A549 treated with ZK216348 at 1 μM for 4 hours (cell line): ENCODE results near the gene SIGMAR1. TPM values are rescaled to one million over a fixed set of nuclear protein-coding genes. Genes with fewer than 3 reads are reported as not detected.

Experiments
- total RNA-seq: library from RNA; stranded (reverse); fragments of 200-300 nt; extraction: Qiagen RNA extraction; gene quantifications from 5 replicates; pipeline ENCODE4 v1.2.3, GENCODE V29; 2022; ENCODE audit warnings: low read depth

SIGMAR1 gene
- total RNA-seq = 151 to 215 TPM (median 198 TPM) in 5 replicates

GRCh38 chr9:34637356-34638137 is at the start of gene SIGMAR1:
Gene SIGMAR1 (minus strand): TSS chr9:34637787. CDS start chr9:34637697, 90 bp downstream.

DNA sequence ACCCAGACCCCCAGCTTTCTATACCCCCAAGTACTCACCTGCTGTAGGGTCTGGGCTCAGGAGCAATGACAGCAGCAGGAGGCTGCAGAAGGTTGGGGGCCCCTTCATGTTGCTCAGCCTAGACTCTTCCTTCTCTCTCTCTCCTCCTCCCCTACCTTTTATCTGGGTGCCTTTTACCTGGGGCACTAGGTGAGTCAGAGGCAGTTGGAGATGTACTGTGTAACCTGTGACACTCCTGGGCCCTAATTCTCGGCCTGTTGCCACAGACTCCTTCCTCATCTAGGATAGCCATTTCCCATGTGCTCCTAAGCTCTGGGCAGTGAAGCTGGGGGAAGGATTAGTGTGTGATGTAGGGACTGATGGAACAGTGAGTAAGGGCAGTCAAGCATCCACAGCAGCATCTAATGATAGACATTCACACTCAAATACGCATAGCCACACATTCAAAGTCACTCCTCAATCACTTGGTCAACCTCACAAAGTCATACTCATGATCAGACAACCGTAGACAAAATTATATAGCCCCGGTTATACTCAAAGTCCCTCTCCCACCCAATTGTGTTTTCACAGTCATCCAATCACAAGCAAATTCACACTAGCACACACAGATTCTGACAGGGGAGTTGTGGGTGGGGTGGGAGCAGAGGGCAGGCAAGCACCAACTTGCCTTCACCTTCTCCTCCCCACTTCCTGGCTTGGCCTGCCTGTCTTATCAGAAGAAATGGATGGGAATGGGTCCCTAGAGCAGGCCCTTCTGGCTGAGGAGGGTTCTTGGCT is 25.1 kb upstream of the SIGMAR1 start, which contains the start of gene CCL27:
Gene CCL27 (minus strand): TSS at position 132 of the 777 bp plus-strand sequence. CDS start 24 bp downstream, at position 108.

DNA sequence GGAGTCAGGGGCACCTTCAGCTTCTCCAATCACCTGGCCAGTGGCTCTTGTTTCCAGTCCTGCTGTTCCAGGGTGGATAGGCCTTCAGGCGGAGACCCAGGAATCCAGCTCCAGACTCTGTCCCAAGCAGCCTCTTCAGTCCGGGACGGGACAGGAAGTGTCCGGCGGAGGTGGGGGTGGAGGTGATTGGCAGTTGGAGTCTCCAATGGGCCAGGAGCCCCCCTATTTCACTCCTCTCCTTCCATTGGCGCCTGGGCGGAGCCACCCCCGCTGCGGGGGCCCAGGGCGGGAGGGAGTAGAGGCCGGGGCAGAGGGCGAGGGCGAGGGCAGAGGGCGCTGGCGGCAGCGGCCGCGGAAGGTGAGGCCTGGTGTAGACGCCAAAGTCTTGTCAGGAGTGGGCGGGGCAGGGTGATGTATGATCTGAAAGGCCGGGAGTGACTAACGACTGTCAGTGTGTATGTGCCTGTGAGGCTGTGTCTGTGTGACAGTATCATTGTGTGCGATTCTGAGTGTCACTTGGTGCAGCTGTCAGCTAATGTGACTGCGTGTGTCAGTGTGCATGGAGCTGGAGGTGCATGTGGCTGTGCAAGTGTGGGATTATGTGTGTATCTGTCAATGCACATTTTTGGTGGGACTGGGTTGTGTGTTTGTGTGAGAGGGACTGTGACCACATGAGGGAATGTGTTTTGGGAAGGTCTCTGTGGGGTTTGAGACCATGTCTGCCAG is 14.5 kb upstream of the SIGMAR1 start, which contains the start of gene IL11RA:
Gene IL11RA (plus strand): TSS at position 310 of the 726 bp plus-strand sequence. CDS start 3,033 bp downstream, outside the sequence.

GRCh38 chr9:34646211-34647083 is 8.9 kb upstream of the SIGMAR1 start, which contains the start of gene GALT:
Gene GALT (plus strand): TSS chr9:34646675. CDS start chr9:34646705, 30 bp downstream.

GRCh38 chr9:34628656-34629490 is 8.7 kb downstream of the SIGMAR1 start, which contains the start of gene ARID3C:
Gene ARID3C (minus strand): TSS chr9:34629066. CDS start chr9:34628014, 1,052 bp downstream.

DNA sequence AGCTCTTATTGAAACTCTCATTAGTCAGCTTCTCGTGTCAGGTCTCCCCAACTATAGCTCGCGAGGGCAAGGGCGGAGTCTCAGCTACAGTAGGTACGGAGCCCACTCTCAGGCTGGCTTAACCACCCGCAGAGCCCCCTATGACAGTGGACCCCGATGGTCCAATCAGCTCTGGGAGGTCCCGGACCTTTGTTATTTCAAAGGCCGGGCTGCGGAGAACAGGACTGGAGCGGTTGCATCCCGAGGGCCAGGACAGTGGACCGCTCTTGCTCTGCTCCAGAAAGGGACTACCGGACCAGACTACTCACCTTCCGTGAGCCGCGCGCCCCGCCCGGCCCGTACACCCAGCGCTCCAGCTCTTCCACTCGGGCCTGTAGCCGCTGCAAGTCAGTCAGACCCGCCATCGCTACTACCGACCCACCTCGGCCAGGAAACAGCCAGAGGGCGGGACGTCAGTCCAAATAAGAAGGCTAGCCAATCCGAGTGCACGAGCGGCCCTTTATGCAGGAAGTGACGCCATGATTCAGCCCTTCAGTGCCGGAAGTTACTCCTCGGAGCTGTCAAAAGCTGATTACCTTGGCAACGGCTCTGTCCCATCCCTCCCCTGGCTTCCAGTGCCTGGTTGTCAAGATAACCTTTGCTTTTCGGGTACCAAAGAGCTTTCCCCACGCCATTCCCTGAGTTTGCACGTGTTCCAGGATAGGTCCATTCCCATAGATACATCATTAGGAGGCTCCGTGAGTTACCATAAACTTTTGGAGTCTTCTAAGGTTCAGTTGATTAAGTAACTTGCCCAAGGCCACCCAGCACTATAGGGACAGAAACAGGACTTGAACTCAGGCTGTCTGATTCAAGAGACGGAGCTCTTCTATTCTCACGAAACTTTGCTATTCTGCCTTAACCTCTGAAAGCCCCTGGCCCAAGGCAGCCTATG is 17.3 kb downstream of the SIGMAR1 start, which contains the start of gene DCTN3:
Gene DCTN3 (minus strand): TSS at position 435 of the 934 bp plus-strand sequence. CDS start 31 bp downstream, at position 404.

DNA sequence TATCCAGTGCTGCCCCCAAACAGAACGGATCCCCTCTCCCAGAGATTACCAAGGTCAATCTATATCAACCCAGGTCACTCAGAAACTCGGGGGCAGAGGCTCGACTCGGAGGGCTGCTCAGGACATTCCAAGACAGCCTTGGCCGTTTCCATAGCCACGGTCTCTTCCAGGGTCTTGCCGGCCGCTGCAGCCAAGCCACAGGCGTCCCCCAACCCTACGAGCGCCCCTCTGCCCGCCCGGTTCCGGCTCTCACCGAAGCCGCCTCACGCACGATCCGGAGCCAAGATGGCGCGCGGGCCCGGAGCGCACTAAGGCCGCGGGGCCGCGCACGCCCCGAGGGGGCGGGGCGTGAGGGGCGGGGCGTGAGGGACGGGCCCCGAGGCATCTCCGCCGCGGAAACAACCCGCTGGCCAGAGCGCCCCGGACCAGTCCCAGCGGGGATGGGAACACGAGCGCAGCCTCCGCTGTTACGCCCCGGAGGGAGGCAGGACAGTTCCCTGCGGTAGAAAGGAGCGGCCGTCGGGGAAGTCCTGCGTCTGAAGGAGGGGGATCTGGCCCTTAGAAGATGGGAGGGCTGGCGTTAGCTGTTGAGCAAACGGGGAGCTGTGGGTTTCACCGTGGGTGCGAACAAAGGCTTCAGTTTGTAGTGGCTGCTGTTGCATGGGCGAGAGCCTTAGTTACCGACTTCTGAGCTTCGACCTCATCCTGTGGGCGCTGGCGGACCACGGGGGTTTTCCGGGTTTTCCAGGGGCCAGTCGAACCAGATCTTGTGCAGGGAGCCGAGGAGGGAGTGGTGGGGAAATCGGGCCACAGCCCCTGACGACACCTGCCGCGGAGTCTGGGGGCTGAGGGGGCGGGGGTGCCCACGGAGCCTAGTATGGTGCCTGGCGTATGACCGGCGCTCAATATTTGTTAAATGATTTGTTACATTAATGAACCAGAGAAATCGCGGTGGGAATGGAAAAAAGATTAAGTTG is 25.5 kb downstream of the SIGMAR1 start, which contains the start of gene RPP25L:
Gene RPP25L (minus strand): TSS at position 287 of the 977 bp plus-strand sequence. CDS start 801 bp downstream, outside the sequence.

DNA sequence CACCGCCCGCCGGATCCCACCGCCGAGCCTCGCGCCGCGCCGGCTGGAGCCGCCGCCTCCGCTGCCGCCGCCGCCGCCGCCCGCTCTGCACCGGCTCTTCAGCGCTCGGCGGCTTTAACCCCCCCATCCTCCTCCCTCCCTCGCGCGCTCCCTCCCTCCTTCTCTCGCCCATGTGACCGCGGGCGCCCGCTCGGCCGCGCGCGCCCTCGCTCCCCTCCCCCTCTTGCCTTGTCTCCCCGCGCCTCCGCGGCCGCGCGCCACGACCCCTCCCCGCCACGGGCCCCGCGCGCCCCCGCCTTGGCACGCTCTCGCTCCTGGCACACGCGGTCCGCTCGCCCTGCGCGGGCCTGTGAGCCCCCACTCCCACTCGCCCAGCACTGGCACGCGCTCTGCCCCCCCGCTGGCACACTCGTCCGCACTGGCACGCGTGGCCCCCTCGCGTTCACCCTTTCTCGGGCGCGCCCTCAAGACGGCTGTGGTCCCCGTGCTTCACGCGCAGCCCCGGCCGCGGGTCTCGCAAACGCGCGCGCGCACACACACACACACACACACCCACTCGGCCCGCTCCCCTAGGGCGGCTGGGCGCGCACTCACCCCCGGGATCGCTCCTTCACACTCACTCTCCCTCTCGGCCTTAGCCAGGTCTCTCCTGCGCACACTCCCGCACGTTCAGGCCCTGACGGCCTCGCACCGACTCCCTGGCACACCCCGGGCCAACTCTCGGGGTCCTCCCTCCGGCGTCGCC is 47.8 kb downstream of the SIGMAR1 start, which contains the start of gene CNTFR:
Gene CNTFR (minus strand): TSS at position 89 of the 745 bp plus-strand sequence. CDS start 20,743 bp downstream, outside the sequence.

Other genes starting within 250 kb of the SIGMAR1 start
- gene FAM219A, start 179.2 kb downstream of the SIGMAR1 start, total RNA-seq = 13.0 to 18.8 TPM (median 18.4 TPM) in 5 replicates
- 0.29 TPM in 1 of 5 replicates, not detected in the others for gene DNAI1, start 179.0 kb downstream of the SIGMAR1 start, total RNA-seq
- gene ENHO, start 114.8 kb downstream of the SIGMAR1 start, total RNA-seq = 0.87 to 2.9 TPM (median 2.3 TPM) in 5 replicates
- gene CNTFR, start 48.1 kb downstream of the SIGMAR1 start, total RNA-seq = 0.08 to 0.20 TPM (median 0.09 TPM) in 3 of 5 replicates, not detected in the others
- 28.5 to 47.8 TPM (median 42.7 TPM) in 5 replicates for gene RPP25L, start 25.7 kb downstream of the SIGMAR1 start, total RNA-seq
- 80.3 to 123 TPM (median 106 TPM) in 5 replicates for gene DCTN3, start 17.3 kb downstream of the SIGMAR1 start, total RNA-seq
- 0.13 to 0.23 TPM (median 0.19 TPM) in 3 of 5 replicates, not detected in the others for gene ARID3C, start 8.7 kb downstream of the SIGMAR1 start, total RNA-seq
- 15.3 to 24.9 TPM (median 17.3 TPM) in 5 replicates for gene GALT, start 8.9 kb upstream of the SIGMAR1 start, total RNA-seq
- gene IL11RA, start 14.4 kb upstream of the SIGMAR1 start, total RNA-seq = 5.1 to 8.3 TPM (median 7.1 TPM) in 5 replicates
- 0.25 to 0.94 TPM (median 0.34 TPM) in 3 of 5 replicates, not detected in the others for gene CCL27, start 24.9 kb upstream of the SIGMAR1 start, total RNA-seq
- gene CCL19, start 53.5 kb upstream of the SIGMAR1 start, total RNA-seq = not detected in 5 replicates
- not detected in 5 replicates for gene CCL21, start 72.3 kb upstream of the SIGMAR1 start, total RNA-seq